ENCODE measurements around the gene EPB41L4B.
"Not testable (repeated sequence)": the region's sequence is repeated elsewhere in the genome, so short reads cannot be mapped to it uniquely, and the experiment has no call there.

EPB41L4B gene

DNA sequence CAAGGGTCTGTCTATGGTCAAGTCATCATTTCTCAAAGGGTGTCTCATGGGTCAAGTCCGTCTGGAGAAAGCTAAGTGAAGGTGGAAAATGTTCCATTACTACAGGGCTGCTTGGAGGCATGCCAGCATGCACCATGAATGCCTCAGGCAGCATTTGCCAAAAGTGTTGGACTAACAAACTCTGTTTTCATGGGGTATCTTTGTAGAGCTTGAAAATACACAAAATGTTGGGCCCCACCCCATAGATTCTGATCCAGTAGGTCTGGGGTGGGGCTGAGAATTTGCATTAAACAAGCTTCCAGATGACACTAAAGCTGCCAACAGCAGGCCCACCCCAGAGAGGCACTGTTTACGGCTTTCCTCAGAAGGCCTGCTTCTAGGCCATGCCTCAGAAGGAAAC is 78.8 kb downstream of the EPB41L4B start:
- DNase-seq: no peak

DNA sequence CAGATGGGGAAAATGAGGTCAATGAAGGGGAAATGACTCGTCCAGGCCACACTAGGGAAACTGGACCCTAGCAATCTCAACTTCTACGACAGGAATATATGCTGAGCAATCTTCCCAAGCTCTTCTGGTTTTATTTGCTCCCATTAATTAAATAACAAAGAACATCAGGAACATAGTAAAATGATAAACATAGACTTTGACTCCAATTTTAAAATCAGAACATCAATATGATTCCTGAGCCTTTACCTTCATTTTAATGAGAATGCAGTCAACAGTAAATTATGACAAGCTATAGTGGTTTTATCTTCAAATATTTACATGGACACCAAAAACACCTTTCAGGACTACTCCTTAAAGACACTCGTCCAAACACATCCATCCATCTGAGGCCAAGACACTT is 79.7 kb downstream of the EPB41L4B start:
- DNase-seq: no peak

- no peak for DNase-seq
These were observed 81.6 kb downstream of the EPB41L4B start for GRCh38 chr9:109239240-109239639.

GRCh38 chr9:109238655-109239054 is 82.2 kb downstream of the EPB41L4B start:
- peak; percentile 25 for DNase-seq

DNA sequence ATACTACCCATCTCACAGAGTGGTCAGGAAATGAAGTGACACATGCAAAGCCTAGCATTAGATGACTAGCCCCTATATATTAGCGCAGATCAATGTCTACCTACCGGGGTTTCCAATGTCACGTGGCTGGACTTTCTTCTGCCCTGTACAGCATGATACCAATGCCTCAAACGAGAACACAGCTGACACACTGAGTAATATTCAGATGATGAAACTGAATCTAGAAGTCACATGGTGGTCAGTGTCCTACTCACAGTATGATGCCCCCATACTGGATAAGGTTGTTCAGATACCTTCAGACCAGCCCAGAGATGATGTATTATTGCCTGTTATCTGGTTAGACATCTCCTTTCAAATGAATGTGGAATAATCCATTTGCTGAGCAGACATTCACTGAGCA is 82.7 kb downstream of the EPB41L4B start:
- DNase-seq: no peak

- DNase-seq: peak; percentile 82
These were observed 88.2 kb downstream of the EPB41L4B start for GRCh38 chr9:109232449-109233237.

DNA sequence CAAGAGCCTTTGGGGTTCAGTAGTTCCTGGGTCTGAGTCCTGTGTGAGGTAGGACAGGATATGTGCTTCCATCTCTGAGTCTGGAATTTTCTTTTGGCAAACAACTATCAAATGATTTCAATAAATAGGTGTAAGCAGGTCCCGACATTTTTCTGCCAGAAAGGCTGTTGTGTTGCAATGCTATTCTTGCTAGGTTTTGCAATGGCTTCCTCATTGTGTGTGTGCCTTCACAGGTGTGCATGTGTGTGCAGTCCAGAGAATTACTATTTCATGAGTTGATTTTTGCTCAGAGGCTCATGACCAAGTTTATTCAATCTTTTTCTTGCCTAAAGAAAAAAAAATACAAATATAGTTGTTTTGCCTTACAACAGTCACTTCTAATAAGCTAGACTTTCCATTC is 89.3 kb downstream of the EPB41L4B start:
- no peak for DNase-seq

- no peak for DNase-seq
These were observed 90.6 kb downstream of the EPB41L4B start for GRCh38 chr9:109230277-109230676.

DNA sequence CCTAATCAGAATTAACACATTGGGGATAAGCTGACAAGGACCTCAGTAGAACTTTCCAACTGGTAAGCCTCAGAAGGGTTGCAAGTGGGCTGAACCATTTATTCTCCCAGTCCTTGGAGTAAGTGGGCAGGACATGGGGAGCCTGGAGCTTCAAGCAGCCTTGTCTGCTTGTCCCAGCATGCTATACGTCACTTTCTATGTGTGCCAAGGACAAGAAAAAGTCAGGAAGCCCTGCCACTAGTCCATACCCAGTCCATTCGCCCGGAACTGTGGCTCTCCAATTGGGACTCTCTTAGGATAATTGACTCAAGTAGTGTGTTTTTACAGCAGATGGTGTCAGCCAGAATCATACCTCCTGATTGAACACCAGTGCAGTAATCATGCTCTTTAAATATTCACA is 91.2 kb downstream of the EPB41L4B start:
- no peak for DNase-seq

GRCh38 chr9:109228093-109228642 is 92.7 kb downstream of the EPB41L4B start:
- DNase-seq: no peak

DNA sequence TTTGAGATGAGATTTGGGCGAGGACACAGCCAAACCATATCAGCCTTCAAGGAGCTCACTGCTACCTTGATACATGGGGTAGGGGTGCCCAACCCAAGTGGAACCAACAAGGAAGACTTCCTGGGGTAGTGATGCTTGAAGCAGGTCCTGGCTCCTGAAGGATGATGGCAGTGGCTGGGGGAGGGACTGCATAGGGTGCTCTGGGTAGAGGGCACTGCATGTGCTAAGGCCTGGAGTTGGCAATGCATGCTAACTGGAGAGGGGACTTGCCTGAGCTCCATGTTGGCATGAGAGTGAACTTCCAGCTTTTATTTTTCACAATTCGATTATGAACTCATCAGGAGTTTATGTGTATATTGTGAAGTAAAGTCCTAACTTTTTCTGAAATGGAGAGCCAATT is 95.2 kb downstream of the EPB41L4B start:
- DNase-seq: no peak

DNA sequence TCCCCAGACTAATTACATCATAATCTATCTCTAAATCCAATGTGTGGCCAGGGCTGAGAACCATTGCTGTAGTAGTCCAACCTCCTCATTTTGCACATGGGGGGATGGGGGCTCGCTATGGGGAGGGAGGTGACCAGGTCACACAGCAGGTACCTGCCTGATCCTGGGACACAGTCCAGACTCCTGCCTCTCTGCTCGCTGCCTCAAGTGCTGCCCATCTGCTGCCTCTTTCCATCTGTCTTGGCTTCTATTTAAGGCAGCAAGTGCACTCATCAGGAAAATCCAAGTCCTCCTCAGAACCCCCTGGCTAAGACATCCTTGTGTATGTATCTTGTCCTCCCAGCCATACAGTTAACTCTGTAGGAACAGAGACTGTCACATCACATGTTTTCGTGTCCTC is 96.1 kb downstream of the EPB41L4B start:
- DNase-seq: no peak

- not testable (repeated sequence) for DNase-seq
These were observed 102.6 kb downstream of the EPB41L4B start for GRCh38 chr9:109218242-109218641.

GRCh38 chr9:109214414-109214813 is 106.4 kb downstream of the EPB41L4B start:
- DNase-seq: no peak

DNA sequence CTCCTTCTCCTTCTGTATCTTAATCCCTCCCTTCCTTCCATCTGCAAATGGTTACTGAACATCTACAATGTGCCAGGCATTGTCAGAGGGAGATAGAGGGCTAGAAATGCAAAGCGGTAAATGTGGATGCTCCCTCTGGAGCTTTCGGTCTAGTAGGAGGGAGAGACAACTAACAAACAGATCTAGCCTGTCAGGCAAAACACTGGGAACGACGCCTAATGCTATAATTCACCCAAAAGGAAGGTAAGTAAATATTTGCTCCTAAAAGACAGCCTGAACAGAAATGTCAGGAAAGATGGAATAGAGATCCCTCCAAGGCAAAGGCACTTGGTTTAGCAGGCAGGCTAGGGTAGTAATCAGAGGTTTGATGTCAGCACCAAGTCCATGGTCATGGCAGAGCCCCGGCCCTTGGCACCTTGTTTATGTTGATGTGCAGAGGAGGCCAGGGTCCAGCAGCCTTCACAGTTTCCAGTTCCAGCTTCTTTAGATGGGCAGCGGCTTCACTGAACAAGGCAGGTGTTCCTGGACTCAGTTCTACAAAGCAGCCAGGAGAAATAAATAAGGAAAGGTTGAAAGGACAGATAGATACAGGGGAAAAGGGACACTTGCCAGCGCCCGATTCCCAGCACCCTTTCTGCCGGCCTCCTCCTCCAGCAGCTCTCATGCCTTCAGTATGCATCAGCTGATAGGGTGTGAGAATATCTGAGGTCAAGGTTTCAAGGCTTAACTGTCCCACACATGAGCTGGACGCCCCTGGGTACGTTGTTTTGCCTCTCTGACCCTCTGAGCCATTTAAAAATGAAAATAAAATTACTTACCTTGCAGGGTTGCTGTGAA is 107.4 kb downstream of the EPB41L4B start:
- DNase-seq: peak; percentile 11

DNA sequence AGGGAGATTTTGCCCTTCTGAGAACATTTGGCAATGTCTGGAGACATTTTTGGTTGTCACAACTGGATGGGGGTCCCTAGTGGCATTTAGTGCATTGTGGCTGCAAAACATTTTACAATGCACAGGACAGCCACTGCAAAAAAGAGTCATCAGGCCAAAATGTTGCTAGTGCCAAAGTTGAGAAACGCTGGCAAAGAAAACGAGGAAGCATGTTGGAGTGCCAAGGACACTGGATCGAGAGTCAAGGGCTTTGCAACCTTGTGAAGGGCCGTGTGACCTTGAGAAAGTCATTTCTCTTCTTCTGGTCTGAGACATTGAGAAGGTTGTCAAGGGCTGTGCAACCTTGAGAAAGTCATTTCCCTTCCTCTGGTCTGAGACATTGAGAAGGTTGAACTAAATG is 108.1 kb downstream of the EPB41L4B start:
- DNase-seq: no peak

DNA sequence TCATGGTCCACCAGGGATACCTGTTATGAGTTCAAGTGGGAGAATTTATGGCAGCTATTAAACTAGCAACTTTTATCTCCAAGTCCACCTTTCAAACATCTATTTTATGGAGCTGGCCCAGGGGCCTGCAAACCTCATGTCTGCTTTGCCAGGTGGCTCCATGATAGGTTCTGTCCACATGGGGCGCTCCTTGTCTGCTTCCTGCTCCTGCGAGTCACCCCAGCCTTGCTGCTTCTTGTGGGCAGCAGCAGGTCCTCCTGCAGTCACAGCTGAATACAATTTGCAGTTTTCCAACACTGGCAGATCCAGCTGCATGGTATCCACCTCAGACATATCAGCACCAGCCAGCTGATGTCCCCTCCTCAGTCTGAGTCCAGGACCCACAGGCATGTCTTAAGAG is 114.2 kb downstream of the EPB41L4B start:
- no peak for DNase-seq

DNA sequence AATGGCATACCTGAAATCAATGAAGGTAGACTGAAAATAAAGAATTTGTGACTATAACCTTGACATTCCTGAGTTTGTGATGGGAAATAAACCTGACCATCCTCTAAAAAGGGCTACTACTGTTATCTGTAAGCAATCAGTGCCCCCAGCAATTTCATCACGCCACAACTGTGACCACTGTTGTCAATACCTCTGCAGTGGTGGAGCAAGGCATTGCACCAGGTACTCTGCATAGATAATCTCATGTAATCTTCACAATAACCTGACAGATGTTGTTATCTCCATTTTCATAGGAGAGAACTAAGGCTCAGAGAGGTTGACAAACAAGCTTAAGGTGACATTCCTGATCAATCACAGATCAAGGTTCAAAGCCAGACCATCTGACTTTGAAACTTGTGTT is 115.3 kb downstream of the EPB41L4B start:
- DNase-seq: no peak

- no peak for DNase-seq
These were observed 117.0 kb downstream of the EPB41L4B start for GRCh38 chr9:109203761-109204360.

DNA sequence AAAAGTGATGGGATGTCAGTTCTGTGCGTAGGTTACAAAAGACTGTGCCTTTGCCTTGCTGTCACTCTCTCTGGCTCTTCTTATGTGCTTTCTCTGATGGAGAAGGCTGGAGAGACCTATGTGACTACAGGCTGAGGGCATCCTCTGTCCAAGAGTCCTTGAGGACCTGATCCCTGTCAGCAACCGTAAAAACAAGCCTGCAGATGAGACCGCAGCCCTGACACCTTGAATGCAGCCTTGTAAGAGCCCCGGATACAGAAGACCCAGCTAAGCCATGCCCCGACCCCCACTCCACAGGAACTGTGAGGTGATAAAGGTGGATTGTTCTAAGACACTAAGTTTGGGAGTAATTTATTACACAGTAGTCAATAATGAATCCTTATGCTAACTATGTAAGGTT is 121.2 kb downstream of the EPB41L4B start:
- DNase-seq: no peak

DNA sequence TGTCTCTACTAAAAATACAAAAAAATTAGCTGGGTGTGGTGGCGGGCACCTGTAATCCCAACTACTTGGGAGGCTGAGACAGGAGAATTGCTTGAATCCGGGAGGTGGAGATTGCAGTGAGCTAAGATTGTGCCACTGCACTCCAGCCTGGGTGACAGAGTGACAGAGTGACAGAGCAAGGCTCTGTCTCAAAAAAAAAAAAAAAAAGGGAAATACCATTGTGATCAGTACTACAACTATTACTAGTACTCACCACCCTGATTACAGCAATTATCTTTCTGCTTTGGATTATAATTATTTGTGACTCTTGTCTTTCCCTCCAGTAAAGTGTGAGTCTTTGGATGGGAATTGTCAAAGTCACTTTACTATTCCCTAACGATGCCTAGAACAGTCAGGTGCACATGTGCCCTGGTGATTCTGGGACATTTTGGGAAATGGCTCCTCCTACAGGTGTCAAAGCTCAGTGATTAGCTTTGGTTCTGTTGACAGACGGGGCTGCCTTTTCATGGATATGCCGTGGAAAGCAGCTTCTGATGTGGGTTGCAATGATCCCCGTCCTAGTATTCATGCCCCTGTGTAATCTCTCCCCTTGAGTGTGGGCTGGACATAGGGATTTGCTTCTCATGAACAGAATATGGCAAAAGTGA is 122.0 kb downstream of the EPB41L4B start:
- no peak for DNase-seq

GRCh38 chr9:109193974-109194556 is 126.8 kb downstream of the EPB41L4B start:
- DNase-seq: peak; percentile 49

Data from HCEC 1CT (cell line).